BE2C (cell line): ENCODE measurements around the gene CAPN5.

Experiments
- DNase-seq: peaks from one replicate; pipeline ENCODE4 v3.0.0-alpha.2; 2020
- H3K27me3 ChIP-seq: fragments of 250-450 bp; sonication (Bioruptor Pico); 2 replicates; pipeline ENCODE4 v1.5.1; 2020; ENCODE audit warnings: mild to moderate bottlenecking
- H3K36me3 ChIP-seq: fragments of 250-450 bp; sonication (Bioruptor Pico); 2 replicates; pipeline ENCODE4 v1.5.1; 2020; ENCODE audit warnings: mild to moderate bottlenecking
- H3K4me1 ChIP-seq: fragments of 250-450 bp; sonication (Bioruptor Pico); 2 replicates; pipeline ENCODE4 v1.5.1; 2020
- H3K4me3 ChIP-seq: 2 replicates; pipeline ENCODE4 v1.5.1; 2011; ENCODE audit warnings: low read depth, low read length
- H3K9me3 ChIP-seq: fragments of 250-450 bp; sonication (Bioruptor Pico); 2 replicates; pipeline ENCODE4 v1.5.1; 2020
- CTCF ChIP-seq: IDR thresholded peaks from 2 replicates; pipeline ENCODE4 v1.5.1; 2012; ENCODE audit warnings: mild to moderate bottlenecking, low read depth, low read length

The CAPN5 gene

GRCh38 chr11:77175021-77175842 is 108.5 kb downstream of the CAPN5 start:
- Histone ChIP-seq H3K4me1 (no peaks in the 10 kb centered on the region), H3K9me3 (no peaks in the 10 kb centered on the region), H3K27me3 (no peaks in the 10 kb centered on the region), H3K4me3 (no peak overlapping the region), H3K36me3 (no peaks in the 10 kb centered on the region)
- TF ChIP-seq CTCF: no peak
- DNase-seq: no peak
